NCI-H69 (cell line): ENCODE data around the gene CENPM.
"Not testable (repeated sequence)": the region's sequence is repeated elsewhere in the genome, so short reads cannot be mapped to it uniquely, and the experiment has no call there.

Source experiments
- DNase-seq: peaks from one replicate; lab custom pipeline; 2025; lab: John Stamatoyannopoulos, UW

Gene CENPM

DNA sequence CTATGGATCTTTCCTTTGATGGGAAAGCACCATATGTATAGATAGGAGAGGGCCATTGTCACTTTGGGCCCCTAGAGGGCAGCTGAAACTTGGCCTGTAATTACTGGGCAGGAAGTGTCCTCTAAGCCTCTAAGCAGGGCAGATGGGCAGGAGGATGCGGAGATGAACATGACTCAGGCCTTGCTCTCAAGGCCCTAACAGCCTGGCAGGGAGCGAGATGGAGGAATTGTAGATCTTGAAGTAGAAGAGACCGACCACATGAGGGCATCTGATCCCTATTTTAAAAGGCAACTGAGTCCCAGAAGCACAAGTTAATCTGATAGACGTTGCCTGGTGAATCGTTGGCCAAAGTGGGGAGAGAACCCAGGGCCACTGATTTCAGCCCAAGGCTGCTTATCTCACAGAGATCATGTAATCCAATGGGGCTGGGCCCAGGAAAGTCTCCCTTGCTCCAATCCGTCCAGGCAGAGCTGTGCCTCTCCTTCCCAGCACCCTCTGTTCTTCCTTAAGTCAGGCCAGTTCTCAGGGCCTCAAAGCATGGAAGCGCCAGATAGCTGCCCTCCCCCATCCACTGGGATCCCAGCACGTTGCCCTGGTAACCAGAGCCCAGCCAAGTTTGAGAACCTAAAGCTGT is 19.8 kb upstream of the CENPM start:
- DNase-seq, result peak; percentile 76

DNA sequence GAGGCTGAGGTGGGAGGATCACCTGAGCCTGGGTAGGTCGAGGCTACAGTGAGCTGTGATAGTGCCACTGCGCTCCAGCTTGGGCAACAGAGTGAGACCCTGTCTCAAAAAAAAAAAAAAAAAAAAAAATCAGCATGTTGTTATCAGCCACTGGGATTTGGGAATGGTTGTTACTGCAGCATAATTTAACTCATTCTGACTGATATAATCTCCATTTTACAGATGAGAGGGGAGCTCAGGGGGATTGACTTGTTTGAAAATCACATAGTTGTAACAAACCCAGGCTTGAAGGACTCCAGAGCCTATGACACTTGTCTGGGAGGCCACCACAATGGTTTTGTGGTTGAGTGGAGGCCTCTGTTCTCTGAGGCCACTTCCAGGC is 19.3 kb upstream of the CENPM start:
- DNase-seq, result no peak

DNA sequence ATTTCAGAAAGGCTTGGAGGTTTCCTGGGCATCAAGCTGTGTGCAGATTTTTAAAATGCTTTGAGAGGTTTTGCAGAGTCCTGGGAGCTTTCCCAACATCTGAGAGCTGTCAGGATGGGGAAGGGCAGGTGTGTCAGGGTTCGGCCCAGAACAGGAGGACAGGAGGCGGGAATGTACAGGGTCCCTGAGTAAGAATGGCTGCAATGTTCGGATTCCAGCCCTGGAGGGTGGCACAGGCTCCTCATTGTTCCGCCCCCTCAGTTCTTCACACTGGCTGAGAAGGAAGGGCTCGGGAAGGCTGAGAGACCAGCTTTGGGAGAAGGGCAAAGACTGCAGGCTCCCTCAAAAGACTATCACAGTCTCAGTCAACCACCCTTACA is 17.1 kb upstream of the CENPM start:
- DNase-seq, result no peak

DNA sequence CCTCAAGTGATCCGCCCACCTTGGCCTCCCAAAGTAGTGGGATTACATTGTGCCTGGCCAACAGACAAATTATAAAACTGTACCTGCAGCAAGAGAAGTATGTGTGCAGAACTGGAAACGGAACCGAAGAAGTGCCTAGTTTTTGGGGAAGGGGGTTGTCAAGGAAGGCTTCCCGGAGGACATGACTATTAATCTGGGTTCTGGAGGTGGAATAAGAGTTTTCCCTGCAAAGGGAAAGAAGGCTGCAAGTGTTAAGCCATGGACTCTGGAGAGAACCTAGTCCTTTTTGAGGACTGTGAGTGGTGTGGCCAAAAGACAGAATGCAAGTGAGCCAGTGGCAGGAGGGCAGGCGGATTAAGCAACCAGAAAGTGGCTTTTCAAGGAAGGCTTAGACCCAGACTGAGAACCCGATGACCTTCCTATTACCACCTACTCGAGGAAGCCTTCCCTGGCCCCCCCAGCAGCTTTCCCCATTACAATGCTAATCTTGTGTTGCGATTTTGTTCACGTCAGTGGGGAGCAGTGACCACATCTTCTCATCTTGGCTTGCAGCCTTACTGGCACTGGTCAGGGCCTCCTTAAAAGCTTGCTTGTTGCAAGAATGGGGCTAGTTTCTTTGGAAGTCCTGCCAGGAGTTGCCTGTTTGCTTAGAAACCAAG is 16.6 kb upstream of the CENPM start:
- no peak for DNase-seq

DNA sequence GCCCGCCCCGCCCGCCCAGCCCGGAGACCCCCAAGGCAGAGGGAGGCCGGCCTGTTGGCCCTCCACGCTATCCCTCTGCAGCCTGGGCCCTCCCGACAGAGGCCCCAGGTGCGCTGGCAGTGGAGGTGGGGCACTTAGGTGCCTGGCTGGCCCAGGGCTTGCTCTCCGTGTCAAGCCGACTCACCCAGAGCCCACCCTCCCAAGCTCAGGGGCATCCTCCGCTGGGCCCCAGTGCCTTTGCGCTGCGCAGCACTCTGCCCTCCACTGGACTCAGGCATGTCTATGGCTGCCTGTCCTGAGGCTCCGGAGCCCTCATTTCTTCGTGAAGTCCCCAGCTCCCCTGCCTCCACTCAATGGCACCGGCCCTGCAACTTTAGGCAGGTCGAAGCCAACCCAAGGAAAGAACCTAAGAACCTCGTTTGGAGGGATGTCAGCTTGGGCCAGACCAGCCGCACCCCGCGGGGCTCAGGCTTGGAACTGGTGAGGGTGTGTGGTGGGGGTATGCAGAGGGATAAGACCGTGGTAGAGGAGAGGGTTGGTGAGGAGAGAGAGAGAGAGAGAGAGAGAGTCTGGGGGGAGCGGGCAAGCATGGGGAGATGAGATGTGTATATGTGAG is 11.1 kb upstream of the CENPM start:
- no peak for DNase-seq

DNA sequence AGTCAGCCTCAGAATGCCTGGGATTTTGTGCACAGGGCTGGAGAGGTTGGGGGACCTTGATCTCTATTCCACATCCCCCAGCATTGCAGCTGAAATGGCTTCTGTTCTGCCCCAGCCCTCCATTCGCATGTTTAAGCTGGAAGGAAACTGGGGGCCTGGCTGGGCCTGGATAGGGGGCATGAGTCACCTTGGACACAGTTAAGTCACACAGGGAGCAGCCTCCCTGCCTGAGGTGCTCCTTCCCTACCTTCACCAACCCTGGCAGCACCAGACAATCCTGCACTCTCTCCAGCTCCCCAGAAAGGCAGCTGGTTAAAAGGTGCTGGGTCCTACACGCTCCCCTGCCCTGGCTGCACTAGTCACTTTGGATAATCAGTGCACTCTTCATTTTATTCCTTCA is 5.8 kb upstream of the CENPM start:
- no peak for DNase-seq

DNA sequence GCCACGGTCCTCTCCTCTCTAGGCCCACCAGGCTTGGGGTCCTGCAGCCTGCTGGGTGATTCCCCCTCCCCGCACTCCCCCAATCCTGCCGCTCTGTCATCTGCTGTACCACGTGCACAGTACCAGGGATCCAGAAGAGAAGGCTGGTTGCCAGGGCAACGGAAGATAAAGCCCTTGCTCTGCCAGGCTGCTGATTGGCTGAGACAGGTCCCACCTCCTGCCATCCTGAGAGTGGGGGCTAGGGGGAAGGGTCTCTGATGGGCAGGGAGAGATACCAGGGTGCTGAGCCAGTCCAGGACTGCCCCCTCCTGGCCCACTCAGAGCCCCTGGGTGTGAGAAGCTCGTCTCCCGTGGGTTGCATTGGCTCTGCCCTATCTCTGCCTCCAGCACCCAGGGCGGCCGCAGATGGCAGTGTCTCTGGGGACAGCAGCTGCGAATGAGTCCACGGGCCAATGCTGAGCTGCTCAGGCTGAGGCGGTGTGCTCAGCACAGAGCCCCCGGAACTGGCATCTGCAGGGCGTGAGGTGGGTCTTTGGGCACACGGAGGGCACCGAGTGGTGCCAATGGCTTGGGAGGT is 5.0 kb upstream of the CENPM start, which contains the start of gene SMIM45:
Gene SMIM45, plus strand, starts transcription at position 253 of the 577 bp plus-strand sequence.
- peak; percentile 65 for DNase-seq

DNA sequence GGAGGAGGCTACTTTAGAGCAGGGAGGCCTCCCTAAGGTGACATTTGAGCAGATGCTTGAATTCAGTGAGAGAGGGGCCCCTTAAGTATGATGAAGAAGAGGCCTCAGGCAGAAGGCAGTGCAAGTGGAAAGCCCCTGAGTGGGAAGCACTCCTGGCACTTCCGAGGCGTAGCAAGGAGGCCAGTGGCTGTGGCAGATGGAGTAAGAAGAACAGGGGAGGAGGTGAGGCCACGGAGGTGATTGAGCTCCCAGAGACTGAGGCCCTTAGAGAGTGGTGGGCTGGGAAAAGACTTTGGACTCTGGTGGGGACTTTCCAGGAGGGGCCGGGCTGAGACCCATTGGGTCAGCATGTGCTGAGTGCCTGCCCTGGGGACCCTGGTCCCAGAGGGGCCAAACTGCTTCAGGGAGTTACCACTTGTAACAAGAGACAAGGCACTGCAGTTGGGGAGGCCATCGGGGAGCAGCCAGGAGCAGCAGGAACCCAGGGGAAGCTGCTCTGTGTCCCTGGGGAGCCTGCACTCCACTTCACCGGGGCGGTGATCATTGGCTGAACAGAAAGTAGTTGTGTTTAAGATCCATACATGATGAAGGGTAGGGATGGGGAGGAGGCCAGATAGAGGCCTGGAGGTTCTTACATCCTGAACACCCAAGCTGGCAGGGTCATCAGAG is 2.5 kb upstream of the CENPM start:
- no peak for DNase-seq

DNA sequence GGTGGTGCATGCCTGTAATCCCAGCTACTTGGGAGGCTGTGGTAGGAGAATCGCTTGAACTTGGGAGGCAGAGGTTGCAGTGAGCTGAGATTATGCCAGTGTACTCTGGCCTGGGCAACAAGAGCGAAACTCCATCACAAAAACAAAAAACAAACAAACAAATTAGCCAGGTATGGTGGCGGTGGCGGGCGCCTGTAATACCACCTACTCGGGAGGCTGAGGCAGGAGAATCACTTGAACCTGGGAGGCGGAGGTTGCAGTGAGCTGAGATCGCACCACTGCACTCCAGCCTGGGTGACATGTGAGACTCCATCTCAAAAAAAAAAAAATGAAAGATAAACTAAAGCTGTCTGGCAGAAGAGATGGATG is 2.0 kb upstream of the CENPM start:
- DNase-seq, result not testable (repeated sequence)

DNA sequence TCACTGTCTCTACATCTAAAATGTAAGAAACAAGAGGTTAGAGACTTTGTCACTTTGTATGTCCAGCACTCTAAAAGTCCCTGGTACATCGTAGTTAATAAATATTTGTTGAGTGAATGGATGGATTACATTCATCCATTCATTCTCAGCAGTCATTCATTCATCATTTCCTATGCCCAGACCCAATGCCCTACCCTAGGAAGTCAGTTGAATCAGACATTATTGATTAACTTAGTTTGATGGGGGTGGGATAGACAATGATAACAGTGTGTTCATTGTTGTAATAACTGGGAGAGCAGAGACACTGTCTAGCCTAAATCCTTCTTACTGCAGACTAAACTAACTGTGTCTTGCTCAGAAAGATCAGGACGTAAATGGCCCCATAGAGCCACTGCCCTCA is 1.2 kb upstream of the CENPM start:
- no peak for DNase-seq

DNA sequence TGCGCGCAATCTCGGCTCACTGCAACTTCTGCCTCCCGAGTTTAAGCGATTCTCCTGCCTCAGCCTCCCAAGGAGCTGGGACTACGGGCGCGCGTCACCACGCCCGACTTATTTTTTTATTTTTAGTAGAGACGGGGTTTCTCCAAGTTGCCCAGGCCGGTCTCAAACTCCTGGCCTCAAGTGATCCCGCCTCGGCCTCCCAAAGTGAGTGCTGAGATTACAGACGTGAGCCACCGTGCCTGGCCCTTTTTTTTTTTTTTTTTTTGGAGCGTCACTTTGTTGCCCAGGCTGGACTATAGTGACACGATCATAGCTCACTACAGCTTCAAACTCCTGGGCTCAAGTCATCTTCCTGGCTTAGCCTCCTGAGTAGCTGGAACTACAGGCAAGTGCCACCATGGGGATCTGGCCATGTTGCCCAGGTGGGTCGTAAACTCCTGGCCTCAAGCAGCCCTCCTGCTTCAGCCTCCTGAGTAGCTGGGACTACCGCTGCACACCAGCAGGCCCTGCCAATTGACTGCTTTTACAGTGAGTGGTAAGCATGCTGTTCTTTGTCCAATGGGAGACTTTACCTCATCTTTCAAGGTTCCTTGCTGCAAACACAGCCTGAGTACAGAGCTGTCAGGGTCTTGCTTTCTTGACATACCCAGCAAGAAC is 600 bp upstream of the CENPM start:
- DNase-seq, result peak; percentile 38

DNA sequence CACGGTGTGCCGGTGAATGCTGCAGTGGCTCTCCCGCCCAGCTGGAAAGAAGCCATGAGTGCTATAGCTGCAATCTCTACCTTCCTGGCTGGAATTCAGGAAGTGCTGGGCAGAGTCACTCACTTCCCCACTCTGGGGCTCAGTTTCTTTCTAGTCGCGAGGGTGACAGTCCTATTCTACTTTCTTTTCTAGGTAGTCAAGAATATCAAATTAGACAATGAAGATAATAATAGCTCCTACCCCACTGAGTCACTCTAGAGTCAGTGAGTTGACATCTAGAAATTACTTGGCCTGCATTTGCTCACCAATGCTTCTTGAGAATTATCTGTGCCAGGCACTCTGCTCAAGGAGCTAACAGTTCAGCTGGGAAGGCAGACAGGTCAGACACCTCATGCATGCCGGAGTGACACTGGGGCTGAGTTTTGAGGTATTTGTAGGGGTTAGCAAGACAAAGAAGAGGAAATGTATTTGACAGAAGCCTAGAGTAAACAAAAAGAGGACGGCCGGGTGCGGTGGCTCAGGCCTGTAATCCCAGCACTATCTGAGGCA is 3.2 kb downstream of the CENPM start:
- DNase-seq, result no peak

DNA sequence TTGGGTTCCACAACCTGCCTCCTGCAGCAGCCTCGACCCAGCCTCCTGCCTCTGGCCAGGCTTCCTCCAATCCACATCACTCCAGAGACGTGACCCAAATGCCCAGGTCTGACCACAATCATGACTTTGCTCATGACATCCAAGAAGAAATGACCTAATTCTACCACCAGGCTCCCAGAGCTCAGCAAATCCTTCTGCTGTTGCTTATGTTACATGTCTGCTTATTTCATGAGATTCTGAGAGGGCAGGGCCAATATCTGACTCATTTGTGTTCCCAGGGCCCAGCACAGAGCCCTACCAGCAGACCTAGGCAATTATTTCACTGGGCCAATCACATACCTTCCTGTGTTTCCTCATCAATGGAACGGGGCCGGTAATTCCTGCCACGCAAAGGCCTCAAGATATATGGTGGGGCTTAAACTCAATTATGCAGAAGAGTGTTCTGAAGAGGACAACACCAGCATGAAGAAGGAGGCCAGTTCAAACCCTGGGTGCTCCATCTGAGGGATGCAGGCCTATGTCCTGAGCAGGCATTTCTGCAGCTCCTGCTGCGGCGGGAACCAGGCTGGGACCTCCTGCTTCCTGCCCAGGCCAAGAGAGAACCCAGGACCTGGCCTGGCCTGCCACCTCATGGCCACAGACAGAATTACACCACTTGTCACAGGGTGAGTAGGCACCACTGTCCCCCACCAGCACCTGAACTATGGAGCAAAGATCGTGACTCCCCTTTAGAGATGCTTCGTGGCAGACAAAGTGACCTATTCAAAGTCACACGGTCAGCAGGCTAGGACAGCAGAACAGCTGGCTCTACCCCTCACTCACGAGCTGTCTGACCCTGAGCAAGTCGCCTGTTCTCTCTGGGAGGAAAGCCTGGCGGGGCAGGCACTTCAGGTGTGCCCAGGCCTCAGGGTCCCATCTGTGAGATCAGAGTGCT is 5.9 kb downstream of the CENPM start:
- peak; percentile 75 for DNase-seq

DNA sequence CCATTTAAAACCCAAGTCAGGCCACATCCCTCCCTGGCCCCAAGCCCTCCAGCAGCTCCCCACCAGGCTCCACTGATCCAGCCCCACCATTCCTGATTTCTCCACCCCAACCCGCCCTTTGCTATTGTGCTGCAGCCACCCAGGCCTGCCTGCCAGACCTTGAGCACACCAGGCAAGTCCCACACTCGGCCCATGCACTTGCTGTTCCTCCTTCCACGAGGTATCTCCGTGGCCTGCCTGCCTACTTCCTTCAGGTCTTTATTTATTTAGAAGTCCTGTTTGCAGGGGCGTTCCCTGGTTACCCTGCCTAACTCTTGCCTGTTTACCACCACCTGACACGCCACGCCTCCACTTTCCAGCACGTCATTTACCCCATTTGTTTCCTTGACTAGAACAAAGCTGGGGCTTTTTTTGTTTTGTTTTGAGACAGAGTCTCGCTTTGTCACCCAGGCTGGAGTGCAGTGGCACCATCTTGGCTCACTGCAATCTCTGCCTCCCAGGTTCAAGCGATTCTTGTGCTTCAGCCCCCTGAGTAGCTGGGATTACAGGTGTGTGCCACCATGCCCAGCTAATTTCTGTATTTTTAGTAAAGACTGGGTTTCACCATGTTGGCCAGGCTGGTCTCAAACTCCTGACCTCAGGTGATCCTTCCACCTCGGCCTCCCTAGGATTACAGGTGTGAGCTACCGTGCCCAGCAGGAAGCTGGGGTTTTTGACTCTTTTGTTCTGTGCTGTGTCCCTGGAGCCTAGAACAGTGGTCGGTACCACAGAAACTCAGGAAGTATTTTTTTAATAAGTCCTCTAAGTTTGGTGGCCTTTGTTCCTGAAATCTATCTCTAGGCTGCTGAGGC is 6.7 kb downstream of the CENPM start:
- DNase-seq, result peak; percentile 78

DNA sequence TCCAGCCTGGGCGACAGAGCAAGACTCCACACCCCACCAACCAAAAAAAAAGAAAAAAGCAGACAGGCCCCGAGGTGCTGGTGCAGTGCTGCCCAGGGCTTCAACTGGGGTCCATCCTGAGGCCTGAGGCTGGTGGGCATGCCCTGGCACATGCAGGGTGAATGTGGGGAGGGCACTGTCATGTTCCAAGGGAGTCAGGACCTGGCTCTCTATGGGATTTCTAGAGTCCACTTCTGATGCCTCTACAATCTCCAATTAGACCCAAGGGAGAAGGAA is 10.1 kb downstream of the CENPM start:
- no peak for DNase-seq

DNA sequence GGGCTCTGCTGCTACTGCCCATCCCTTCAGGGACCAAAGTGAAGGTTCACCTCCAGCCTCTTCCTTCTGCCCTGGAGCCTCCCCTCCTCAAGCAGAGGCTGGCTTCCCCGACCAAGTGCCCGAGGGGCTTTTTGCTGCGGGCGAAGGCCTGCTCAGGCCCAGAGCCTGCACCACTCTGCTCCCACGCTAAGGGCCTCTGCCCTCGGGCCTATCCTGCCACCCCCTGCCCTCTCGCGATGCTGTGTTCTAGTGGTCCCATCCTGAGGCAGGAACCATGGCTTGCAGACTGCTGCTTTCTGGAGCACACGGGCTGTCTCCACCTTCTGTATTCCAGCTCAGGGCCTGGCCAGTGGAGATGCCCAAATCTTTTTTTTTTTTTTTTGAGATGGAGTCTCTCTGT is 11.4 kb downstream of the CENPM start:
- no peak for DNase-seq

DNA sequence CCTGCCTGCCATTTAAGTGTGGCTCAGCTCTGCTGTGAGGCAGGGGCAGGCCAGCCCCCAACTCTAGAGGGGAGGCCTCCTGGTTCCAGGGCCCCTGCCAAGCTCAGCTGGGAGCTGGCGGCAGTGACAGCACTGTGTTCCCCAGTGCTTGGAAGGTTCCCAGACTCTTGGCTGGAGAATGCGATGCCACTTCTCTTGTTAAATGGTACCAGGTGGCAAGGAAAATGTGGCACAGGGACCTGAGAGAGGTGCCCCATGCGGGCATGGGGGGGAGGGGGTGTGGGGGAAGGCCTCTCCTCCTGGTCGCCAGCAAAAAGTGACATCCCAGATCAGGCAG is 12.0 kb downstream of the CENPM start:
- peak; percentile 34 for DNase-seq

DNA sequence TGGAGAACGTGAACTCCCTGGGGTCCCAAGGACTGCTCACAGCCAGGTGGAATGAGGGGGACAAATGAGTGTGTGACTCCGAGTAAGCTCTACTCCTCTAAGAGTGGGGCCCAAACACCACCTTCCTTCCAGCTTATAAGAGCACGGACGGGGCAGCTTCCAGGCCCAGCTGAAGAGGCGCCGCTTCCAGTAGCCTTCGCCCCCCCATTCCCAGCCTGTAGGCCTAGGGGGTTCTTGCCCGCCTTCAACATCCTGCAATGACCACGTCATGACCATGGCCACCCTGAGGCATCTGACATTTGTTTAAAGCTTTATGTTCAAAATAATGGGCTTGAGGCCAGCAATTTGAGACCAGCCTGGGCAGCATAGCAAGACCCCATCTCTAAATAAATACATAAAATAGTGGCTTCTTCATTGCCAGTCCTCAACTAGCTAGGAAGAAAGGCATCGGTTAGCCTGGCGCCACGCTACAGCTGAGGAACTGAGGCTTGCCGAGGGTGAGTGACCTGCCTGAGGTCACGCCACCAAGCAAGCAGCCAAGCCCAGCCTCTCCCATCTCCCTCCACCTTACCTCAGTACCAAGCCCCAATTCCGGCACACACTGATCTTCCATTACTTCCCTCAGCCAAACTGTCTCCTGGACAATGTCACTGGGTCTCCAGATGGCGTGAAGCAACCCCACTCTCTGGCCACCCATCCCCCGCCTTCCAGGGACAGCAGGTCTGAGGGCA is 12.5 kb downstream of the CENPM start:
- DNase-seq, result no peak

DNA sequence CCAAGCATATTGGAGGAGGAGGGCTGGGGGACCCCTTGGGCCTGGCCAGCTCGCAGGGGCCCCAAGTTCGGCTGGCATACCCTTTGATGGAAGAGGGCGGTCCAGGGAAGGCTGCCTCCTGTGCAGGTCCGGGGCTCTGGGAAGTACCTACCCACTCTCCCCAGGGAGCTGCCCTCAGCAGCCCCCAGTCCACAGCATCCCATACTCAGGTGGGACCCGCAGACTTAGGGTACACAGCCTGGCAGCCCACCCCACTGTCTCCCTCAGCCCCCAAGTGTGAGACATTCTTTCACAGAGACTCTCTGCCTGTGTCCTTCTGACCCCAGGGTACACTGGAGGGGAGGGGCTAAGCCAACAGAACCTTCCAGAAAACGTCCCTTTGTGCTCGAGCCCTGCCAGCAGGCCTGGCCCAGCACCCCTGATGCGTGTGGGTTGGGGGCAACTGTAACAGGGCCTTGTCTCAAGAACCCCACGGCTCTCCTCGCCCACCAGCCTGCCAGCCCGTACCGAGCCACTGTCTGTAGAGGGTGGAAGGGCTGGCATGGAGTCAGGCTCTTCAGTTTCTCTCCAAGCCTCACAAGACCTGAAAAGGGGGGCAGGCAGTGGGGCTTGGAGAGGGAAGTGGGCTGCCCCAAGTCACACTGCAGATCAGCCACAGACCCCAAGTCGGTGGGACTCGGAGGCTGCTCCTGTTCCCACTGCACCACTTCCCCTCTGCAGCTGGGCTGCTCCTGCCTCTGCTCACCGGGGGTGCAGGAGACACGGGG is 13.4 kb downstream of the CENPM start:
- DNase-seq, result no peak
